Caki2 (cell line): ENCODE measurements around the gene ANKRD9. TPM values are rescaled to one million over a fixed set of nuclear protein-coding genes. Genes with fewer than 3 reads are reported as not detected.
"Not testable (repeated sequence)": the region's sequence is repeated elsewhere in the genome, so short reads cannot be mapped to it uniquely, and the experiment has no call there.

Experiments used
- DNase-seq: peaks from one replicate; pipeline ENCODE4 v3.0.0-alpha.2; 2015; ENCODE audit warnings: low read depth
- in situ Hi-C: cut with HindIII; loops from 2 replicates; pipeline ENCODE4 v1.10.0; 2016; ENCODE audit warnings: low sequenced_read_pairs, low pct_unique_long_range_greater_than_20kb, mixed read lengths
- total RNA-seq: library from RNA; depleted of rRNA; stranded (reverse); fragments of >200 nt; shearing (Covaris generic); gene quantifications from 2 replicates; pipeline ENCODE4 v1.2.3, GENCODE V29; 2014; ENCODE audit warnings: low replicate concordance; rRNA removed

ANKRD9 gene, protein sequence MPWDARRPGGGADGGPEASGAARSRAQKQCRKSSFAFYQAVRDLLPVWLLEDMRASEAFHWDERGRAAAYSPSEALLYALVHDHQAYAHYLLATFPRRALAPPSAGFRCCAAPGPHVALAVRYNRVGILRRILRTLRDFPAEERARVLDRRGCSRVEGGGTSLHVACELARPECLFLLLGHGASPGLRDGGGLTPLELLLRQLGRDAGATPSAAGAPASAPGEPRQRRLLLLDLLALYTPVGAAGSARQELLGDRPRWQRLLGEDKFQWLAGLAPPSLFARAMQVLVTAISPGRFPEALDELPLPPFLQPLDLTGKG
- total RNA-seq = 14.1 and 27.5 TPM in 2 replicates

DNA sequence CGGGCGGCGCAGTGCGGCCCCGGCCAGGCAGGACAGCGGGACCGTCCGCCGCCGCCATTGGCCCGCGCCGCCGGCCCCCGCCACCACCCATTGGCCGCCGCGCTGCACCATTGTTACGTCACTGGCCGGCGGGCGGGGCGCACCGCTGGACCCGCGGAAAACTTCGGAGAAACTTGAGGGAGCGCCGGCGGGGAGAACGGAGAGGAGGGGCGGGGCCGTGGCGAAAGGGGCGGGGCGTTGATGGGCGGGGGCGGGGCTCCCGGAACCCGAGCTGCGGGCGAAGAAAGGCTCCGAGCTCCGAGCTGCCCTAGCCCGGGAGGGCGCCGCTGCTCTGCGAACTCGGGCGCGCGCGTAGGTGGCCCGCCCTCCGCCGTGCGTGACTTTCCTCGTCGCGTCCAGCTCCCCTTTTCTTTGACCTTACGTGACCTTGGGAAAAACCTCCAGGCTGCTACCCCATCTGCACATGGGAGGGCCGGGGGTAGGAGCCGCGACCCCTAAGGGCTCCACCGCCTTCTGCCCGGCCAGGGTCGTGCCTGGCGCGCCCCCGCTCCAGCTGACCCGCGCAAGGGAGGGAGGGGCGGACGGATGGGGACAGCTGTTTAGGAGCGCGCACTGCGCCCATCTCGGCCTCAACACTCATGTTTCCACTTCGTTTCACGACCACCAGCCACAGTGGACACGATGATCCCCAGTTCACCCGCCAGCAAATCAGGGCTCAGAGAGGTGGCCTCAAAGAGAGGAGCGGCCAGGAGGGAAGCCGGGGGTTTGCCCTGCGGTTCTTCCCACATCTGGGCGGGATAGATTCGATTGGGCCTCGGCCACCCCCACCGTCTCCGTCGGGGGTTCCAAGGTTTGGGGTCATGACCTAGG, at the start of gene ANKRD9:
ANKRD9 (minus strand) TSS at position 31 of the 870 bp plus-strand sequence. CDS start 1,887 bp downstream, outside the sequence.
- in situ Hi-C loops = no loop called here
- DNase-seq = peak; percentile 75

DNA sequence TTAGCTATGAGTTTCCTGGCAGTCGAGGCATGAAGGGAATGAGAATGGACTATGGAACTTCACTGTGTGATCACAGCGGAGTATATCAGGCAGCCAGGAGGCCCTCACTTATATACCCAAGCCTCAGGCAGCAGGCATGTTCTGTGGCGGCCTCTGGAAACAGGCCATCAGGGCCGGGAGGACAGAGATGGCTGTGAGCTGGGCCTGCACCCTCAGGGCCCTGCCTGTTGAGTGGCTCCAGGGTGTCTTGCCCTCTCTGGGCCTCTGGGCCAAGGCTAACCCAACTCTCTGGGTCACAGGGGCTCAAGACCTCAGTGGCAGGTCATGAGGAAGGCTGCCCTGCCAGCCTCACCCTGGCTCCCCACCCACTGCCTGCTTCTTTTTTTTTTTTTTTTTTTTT, 49.0 kb upstream of the ANKRD9 start:
- DNase-seq = no peak
- in situ Hi-C loops = no loop called here

DNA sequence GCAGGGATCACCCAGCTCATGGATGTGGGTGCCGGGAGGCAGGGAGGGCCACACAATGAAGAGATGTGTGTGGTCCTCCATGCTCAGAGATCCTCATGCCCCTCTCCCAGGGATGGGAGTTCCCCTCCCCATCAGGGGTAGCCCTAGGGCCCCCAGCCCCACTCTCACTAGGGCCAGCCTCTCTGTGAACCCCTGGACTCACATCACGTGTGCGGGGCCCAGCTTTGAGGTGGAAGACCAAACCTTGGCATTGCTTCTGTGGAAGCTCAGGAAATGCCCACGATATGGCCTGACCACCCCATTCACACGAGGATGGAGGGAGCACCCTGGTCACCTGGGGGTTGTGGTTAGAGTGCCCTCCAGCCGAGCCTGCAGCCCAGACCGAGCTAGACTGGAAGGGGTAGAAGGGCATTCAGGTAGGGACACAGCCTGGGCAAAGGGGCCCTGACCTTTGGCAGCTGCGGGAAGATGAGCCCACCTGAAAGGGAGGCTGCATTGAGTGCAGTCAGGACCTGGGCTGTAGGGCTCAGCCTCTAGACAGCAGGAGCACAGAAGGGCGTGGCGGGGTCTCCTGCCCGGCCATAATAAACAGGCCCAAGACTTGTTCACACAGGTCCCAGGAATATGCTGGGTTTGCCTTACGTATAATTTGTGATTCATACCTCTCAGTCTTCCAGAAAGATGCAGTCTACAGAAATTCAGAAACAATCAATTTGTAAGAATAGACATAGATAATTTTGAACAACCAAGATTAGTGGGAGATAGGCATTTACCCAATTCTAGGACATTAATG, 48.1 kb upstream of the ANKRD9 start:
- in situ Hi-C loops = no loop called here
- no peak for DNase-seq

DNA sequence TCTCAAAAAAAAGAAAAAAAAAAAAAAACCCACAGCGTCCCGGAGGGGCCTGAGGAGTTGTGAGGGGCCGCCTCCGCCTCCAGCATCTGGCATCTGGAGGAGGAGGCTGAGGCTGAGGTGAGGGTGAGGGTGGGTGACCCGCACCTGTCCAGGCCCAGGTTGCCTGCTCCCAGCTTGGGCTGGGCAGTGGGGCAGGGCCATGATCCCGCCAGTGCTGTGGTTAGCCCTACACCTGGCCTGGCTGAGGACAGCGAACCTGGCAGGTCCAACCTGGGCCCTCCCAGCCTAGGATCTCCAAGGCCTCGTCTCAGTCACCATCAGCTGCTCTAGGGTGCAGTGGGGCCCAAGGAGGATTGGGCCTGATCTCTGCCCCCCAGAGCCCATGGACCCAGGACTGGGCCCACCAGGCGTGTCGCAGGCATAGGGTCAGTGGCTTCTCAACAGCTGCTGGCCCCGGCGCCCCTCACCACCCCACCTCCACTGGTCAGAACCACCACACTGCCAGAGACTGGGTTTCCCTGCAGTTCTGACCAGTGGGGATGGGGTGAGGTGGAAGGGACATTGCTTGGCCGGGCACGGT, 46.6 kb upstream of the ANKRD9 start:
- in situ Hi-C loops = no loop called here
- no peak for DNase-seq

DNA sequence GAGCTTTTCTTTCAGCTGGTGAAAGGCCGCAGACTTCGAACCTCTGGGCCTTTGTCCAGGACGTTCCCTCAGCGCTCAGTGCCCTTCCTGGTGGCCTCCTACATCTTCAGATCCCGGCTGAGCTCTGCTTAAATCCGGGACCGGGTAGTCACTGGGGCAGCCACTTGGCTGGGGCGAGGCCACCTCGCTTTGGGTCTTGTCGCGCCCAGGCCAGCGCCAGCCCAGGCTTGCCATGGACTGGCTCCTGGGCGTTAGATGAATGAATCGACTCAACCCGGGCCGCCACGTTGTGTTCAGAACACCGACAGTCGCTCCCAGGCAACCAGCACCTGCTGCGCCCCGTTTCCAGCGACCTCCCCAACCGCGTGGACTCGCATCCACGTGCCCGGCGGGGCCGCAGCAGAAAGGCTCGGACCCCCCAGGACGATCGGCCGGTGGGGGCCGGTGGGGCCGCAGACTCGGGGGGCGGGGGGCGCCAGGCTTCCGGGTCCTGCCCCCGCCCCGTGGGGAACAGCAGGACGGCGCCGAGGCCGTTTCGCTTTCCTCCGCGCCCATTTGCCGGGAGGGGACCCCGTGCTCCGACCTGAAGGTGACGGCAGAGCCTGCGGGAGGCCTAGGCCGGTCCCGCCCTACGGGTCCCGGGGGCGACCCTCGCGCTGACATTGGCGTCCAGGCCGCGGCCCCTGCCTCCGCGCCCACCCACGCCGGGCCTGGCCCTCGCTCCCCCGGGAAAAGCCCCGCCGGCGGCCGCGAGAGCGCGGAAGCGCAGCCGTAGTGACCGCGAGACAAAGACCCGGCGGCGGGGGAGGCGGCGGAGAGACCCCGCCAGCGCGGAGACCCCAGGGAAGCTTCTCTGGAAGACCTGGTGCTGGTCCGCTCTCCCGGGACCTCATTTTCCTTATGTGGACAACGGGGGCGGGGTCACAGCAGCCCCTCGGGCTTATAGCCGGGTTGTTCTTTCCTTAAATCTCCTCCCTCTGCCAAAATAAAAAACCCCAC, 45.5 kb upstream of the ANKRD9 start:
- DNase-seq = no peak
- in situ Hi-C loops = no loop called here

DNA sequence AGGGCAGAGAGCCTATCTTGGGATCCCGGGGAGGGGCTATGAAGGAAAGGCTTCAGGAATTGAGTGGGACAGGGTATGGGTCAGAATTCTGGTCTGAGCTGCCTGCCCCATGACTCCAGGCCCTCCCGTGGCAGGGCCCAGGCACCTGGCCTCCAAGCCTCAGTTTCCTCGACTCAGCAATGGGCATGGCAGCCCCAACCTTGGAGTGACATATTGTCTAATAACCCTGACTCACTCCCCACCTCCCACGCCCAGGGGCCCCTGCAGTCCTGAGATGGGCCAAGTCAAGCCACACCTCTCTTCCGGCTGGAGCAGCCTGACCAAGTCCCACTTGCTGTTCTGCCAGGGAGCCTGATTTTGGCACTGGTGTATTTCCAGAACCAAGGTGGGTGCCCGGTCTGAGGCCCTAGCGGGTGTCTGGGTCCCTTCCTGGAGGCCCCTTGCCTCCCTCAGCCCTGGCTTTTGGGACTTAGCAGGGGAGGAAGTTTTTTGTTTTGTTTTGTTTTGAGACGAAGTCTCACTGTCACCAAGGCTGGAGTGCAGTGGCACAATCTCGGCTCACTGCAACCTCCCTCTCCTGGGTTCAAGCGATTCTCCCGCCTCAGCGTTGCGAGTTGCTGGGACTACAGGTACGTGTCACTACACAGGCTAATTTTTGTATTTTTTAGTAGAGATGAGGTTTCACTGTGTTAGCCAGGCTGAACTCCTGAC, 42.6 kb upstream of the ANKRD9 start:
- in situ Hi-C loops = no loop called here

DNA sequence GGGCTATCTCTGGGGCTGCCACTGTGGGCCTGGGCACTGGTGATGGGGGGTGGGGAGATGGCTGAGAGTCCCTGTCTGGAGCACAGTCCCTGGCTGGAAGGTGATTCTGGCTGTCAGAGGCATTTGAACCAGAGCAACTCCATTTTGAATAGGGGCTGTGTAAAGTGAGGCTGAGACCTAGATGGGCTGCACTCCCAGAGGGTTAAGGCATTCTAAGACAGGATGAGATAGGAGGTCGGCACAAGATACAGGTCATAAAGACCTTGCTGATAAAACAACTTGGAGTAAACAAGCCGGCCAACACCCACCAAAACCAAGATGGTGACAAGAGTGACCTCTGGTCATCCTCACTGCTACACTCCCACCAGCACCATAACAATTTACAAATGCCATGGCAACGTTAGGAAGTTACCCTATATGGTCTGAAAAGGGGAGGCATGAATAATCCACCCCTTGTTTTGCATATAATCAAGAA, 41.4 kb upstream of the ANKRD9 start:
- in situ Hi-C loops, DNase-seq: not testable (repeated sequence)

More for the DNA sequence above, 42.6 kb upstream of the ANKRD9 start:
- DNase-seq = peak; percentile 54

DNA sequence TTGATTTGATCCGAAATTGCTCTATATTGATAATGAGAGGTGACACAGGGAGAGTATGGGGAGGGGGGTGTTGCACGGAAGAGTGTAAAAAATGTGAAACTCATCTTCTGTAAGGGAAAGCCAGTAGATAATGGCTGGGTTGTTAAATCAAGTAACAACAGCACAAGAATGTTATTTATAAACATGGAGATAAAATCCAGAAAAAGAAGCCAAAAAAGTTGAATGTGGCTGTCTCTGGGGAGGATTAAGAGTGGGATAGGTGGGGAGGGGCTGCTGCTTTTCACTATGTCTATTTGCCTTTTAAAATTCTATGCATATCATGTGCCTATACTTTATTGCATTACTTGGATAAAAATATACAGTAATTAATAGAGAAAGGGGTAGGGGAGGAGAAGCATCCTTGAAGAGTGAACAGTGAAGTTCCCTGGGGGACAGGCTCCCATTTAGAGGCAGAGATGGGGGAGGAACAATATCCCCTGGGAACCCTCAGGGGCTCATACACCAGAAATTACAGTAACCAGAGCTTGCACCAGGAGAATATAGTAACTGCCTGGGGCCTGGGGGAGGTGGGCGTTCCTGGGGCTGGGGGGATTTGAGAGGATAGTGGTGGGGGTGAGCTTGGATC, 39.2 kb upstream of the ANKRD9 start:
- in situ Hi-C loops = no loop called here
- no peak for DNase-seq

DNA sequence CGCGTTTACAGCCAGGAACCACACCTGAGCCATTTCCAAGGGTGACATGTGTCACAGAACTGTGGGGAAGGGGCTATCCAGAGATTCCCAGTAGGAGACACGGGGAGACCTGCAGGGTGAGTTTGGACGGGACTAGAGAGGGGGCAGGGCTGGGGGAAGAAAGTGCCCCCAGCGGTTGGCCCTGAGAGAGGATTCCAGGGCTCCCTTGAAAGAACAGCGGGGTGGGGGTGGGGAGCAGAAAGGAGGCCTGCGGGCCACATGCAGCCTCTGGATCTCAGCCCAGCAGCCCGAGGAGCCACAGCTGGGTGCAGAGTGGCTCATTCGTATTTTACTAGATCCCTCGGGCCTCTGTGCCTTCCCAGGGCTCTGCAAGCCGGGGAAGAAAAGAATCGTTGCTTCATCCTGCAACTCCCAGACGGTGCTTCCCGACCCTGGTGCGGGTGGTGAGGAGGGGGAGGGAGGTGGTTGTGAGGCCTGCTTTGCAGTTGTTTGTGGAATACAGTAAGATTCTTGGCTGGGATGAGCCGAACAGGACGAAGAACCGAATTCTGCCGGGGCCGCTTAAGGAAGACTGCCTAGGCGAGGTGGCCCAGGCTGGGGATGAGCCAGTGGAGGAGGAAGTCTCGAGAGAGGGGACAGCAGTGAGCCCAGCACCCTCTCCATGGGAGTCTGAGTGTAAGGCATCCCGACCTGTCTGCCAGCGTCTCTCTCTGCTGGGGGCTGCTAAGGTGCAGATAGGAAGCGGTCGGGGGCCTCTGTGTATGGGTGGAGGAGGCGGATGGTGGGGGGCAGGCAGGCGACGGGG, 36.1 kb upstream of the ANKRD9 start:
- in situ Hi-C loops = no loop called here
- DNase-seq = no peak

DNA sequence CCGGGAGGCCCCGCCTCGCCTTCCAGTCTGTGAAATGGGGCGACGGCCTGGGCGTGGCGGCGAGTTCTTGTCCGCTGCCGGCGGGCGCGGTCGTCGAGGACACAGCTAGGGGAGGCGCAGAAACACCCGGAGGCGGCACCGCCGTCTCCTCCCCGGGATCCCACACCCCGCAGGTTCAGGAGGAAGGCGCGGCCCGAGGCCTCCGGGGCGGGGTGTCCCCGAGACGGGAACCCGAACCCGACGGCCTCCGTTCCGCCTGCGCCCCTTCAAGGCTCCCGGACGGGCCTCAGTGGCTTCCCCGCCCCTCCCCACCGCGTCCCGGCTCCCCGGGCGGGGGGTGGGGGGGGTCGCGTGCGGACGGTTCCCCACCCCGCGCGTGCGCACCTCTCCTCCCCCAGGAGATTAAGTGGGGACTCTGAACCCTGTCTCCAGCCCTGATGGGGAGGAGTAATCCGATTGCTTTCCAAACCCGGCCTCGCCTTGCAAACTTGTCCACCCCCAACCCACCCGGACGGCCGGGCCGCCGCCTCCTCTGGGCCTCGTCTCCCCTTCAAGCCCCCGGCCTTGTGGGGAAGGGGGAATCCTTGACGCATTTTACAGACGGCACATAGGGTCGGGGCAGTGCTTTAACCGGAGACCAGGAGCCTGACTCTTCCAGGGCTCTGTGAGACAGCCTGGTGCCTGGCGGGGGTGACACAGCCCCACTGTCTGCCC, 35.3 kb upstream of the ANKRD9 start:
- in situ Hi-C loops = no loop called here
- no peak for DNase-seq

DNA sequence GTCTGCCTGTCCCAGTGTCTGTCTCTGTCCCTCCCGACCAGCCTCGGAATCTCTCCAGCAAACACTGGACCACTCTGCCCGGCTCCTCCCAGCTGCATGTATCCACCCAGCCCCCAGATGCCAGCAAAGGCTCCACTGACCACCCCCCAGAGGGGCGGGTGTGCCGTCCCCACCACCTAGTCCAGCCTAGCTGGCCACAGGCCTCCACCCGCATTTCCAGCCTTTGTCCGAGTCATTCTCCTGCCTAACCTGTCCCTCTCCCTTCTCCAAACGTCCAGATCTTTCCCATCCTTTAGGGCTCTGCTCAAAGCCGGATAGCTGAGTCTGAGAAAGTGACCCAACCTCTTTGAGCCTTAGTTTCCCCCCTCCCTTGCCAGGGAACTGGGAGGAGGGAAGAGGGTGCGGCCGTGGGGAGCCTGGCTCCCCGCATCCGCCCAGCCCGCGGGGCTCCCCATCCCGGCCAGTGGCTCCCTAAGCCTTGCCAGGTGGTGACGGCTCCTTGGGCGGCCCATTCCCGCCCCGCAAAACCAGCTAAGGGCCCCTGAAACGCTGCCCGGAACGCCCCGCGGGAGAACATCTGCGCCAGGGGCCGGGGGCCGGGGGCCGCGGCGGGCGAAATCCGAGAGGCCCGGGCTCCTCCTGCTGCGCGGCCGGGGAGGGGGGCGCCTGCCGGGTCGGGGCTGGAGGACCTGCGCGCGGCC, 34.6 kb upstream of the ANKRD9 start:
- DNase-seq = no peak
- in situ Hi-C loops = no loop called here

DNA sequence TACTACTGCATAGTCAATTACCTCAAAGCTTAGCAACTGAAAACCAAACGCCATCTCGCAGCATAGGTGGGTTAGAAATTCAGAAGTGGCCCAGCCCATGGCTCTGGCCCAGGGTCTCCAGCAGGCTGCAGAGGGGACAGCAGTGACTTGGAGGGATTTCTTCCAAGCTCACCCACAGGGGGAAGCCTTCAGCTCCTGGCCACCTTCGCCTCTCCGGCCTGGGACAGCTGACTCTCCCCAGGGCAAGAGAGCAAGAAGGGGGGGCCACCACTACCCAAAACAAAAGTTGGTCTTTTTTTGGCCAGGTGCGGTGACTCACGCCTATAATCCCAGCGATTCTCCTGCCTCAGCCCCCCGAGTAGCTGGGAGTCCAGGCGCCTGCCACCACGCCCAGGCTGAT, 32.2 kb upstream of the ANKRD9 start:
- in situ Hi-C loops = no loop called here
- DNase-seq = no peak

DNA sequence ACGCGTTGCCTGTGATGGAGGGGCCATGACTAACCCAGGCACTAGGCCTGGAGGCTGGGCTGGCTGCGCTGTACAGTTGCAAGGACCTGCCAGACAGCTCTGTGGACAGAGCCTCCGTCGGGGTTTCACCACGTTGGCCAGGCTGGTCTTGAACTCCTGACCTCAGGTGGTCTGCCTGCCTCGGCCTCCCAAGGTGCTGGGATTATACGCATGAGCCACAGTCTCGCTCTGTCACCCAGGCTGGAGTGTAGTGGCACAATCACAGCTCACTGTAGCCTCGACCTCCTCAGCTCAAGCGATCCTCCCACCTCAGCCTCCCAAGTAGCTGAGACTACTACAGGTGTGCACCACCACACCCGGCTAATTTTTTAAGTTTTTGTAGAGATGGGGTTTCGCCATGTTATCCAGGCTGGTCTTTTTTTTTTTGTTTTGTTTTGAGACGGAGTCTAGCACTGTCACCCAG, 31.5 kb upstream of the ANKRD9 start:
- DNase-seq, in situ Hi-C loops: not testable (repeated sequence)

DNA sequence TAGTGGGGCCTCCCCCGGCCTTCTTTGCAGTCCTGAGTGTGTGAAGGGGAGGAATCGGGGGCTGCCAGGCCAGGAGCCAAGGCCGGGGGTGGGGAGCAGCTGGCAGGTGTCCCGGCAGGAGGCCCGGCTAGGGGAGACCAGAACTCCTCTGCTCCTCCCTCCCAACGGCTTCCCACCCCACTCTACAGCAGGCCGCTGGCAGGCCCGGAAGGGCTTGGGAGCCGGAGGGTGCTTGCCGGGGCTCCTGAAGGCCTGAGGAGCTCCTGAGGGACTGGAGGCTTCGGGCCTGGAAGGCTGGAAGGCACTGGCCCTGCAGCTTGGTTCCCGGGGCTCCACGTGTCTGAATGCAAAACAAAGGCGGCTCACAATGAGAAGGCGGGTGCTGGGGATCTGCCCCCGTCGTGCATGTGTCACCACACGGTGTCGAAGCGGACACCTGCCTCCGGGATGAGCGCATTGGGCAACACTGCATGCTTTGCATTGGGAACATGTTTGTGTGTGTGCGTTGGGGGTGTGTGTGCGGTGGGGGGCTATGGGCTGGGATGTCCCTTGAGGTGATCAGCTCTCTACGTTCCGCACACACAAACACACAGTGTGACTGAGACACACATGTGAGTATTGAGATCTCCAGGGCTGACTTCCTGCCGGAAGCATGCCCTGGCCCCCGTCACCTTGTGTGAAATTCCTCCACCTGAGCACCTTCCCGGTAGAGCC, 30.9 kb upstream of the ANKRD9 start:
- no peak for DNase-seq
- in situ Hi-C loops = no loop called here
